ENCODE results near the gene RAD51AP1.

DNA sequence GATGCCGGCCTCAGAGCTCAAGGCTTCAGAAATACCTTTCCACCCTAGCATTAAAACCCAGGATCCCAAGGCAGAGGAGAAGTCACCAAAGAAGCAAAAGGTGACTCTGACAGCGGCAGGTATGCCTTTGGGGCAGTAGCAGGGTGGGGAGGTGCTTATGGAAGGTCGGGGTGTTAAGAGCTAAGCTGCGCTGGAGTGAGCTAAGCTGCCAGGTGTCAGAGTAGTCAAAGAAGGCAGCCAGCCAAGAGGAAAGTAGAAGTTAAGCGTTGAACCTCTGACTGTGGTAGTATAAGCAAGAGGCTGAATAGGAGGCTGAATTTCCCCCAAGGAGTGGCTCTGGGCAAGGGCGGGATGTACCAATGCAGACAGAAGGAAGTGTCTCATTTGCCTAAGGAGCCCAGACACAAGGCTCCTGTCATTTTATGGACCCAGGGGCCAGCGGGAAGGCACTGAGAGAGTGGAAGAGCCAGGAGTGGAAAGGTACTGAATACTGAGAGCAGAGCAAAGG is 52.5 kb downstream of the RAD51AP1 start:
- no peak for TF ChIP-seq CTCF (IDR thresholded peaks at IDR 0.05)
- TF ChIP-seq POLR2A (IDR thresholded peaks at IDR 0.05): no peak
